Measurements from ENCODE around the gene TSC2. TPM values are rescaled to one million over a fixed set of nuclear protein-coding genes. Genes with fewer than 3 reads are reported as not detected.

Gene TSC2
- total and polyA plus RNA-seq, 2 of the 13 experiments (the other 11 are each of a cell fraction or from before 2014, with no cell fraction given): 19.6 to 40.4 TPM

DNA sequence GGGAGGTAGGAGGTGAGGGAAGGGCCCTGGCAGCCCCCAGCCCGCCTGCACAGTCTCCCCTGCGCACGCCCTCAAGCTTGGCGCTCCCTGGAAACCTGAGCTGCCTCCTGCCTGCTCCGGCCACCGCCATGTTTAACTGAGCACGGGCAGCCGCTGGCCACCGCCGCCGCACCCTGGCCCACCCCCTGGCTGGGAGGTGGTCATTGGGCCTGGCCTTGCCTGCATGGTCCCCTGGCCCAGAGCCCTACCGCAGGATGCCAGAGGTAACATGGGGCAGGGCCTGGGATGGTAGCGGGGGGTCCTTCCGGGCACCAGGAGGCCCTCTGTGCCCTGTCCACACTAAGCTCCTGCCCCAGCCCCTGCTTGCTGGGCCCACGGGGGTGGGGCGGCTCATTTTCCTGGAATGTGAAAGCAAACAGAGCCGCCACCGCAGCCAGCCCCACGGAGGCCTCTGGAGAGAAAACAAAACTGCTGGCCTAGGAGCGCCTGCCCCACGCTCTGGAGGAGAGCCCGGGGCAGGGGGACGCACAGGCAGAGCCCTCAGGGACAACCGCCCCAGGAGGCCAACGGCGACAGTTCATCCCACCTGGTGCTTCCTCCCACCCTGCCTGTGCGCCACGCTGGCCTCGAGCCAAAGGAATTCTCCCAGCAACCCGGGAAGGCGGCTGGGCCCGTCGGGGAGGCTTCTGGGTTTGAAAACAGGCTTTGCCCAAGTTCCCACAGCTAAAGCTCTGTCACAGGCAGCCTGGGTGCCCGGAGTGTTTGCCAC, 12.2 kb upstream of the TSC2 start (continued):
- TF ChIP-seq ZNF30 (CRISPR knock-in tag; IDR thresholded peaks at IDR 0.05): no peak
- TF ChIP-seq HDAC1 (CRISPR knock-in tag; IDR thresholded peaks at IDR 0.05): peak; percentile 93
- no peak for TF ChIP-seq RFX1 (IDR thresholded peaks at IDR 0.05)
- TF ChIP-seq ZNF281 (CRISPR knock-in tag; IDR thresholded peaks at IDR 0.05; ENCODE audit: borderline replicate concordance): peak; percentile 85
- TF ChIP-seq SP140L (CRISPR knock-in tag; IDR thresholded peaks at IDR 0.05; ENCODE audit: borderline replicate concordance): no peak
- peak; percentile 37; the same call in 1 of the 2 replicates for TF ChIP-seq ZMYM4 (CRISPR knock-in tag; IDR thresholded peaks at IDR 0.05)
- TF ChIP-seq POLR2A (IDR thresholded peaks at IDR 0.05; ENCODE audit: insufficient read depth in 1 of 2, low read depth in 2 of 2, low read length in 2 of 2): peak; percentile 51 to 73; a peak in 3 of 4 replicates
- no peak for TF ChIP-seq NFYC (CRISPR knock-in tag; IDR thresholded peaks at IDR 0.05)
- TF ChIP-seq ZNF24 (IDR thresholded peaks at IDR 0.05): no peak
- TF ChIP-seq SMC3 (IDR thresholded peaks at IDR 0.05; ENCODE audit: low read length): no peak
- TF ChIP-seq ZNF629 (CRISPR knock-in tag; conservative IDR thresholded peaks at IDR 0.05): no peak
- no peak for TF ChIP-seq ZNF709 (CRISPR knock-in tag; IDR thresholded peaks at IDR 0.05)
- peak; percentile 50 for TF ChIP-seq ZNF468 (CRISPR knock-in tag; IDR thresholded peaks at IDR 0.05)
- TF ChIP-seq ZNF589 (CRISPR knock-in tag; conservative IDR thresholded peaks at IDR 0.05): no peak
- TF ChIP-seq, protein P1, sequence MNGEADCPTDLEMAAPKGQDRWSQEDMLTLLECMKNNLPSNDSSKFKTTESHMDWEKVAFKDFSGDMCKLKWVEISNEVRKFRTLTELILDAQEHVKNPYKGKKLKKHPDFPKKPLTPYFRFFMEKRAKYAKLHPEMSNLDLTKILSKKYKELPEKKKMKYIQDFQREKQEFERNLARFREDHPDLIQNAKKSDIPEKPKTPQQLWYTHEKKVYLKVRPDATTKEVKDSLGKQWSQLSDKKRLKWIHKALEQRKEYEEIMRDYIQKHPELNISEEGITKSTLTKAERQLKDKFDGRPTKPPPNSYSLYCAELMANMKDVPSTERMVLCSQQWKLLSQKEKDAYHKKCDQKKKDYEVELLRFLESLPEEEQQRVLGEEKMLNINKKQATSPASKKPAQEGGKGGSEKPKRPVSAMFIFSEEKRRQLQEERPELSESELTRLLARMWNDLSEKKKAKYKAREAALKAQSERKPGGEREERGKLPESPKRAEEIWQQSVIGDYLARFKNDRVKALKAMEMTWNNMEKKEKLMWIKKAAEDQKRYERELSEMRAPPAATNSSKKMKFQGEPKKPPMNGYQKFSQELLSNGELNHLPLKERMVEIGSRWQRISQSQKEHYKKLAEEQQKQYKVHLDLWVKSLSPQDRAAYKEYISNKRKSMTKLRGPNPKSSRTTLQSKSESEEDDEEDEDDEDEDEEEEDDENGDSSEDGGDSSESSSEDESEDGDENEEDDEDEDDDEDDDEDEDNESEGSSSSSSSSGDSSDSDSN (CRISPR knock-in tag; IDR thresholded peaks at IDR 0.05): peak; percentile 96
- no peak for TF ChIP-seq SP2 (CRISPR knock-in tag; IDR thresholded peaks at IDR 0.05)
- TF ChIP-seq ZNF850 (CRISPR knock-in tag; conservative IDR thresholded peaks at IDR 0.05): no peak
- peak; percentile 88 for TF ChIP-seq ZNF331 (CRISPR knock-in tag; IDR thresholded peaks at IDR 0.05)
- no peak for TF ChIP-seq NR1H2 (CRISPR knock-in tag; IDR thresholded peaks at IDR 0.05; ENCODE audit: borderline replicate concordance, low read depth)
- 0 out of 2 replicates have a peak, but pooled peaks have one; percentile 38 for TF ChIP-seq SOX13 (IDR thresholded peaks at IDR 0.05)
- peak in 1 of 2 experiments; percentile 81; a peak in 2 of 4 replicates for TF ChIP-seq SOX13 (CRISPR knock-in tag; conservative IDR thresholded peaks at IDR 0.05 in 1 of 2, IDR thresholded peaks at IDR 0.05 in 1 of 2)
- TF ChIP-seq RFX5 (IDR thresholded peaks at IDR 0.05; ENCODE audit: low read depth, low read length): no peak
- TF ChIP-seq ATAD3A (CRISPR knock-in tag; IDR thresholded peaks at IDR 0.05): no peak
